Erythroblast (primary cell): ENCODE results near the gene ACOX1.

Source experiments
- GATA1 ChIP-seq: IDR thresholded peaks from 2 replicates; pipeline ENCODE4 v1.6.1; 2011; ENCODE audit warnings: low read depth, mild to moderate bottlenecking, control low read depth, low read length, moderate library complexity
- POLR2A ChIP-seq: IDR thresholded peaks from 2 replicates; pipeline ENCODE4 v1.6.1; 2011; ENCODE audit warnings: mild to moderate bottlenecking, low read length

DNA sequence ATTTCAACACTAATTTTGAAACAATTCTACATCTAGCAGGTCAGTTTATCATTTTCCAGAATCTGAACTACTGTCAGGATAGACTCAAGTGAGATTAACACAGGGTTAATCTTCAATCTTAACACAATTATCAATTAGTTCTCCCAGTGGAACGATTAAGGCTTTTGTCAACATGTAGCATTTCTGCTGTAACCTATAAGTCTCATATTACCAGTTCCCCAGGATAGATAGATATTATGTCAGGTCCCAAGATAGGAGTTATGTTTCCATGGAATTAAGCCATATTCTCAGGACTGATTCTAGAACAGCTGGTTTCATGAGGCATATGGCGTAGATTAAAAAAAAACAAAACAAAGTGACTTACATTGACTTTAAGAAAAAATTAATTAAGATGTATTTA lies 33.8 kb downstream of the ACOX1 start:
- TF ChIP-seq POLR2A = no peak
- TF ChIP-seq GATA1 = no peak
